Measurements from ENCODE around the gene GRID1.

Gene GRID1

GRCh38 chr10:86071758-86072157 lies 294.8 kb downstream of the GRID1 start:
- no peak overlapping the region for H3K27ac ChIP-seq (ENCODE audit: low read depth, low read length)
- DNase-seq: no peak
- H4K8ac ChIP-seq (ENCODE audit: low read depth, low read length): no peak overlapping the region
- no peak overlapping the region for H3K4ac ChIP-seq (ENCODE audit: low read depth, low read length)
- no peak overlapping the region for H2BK5ac ChIP-seq (ENCODE audit: low read length)
- no peaks in the 10 kb centered on the region for H3K36me3 ChIP-seq (ENCODE audit: control insufficient read depth, insufficient read depth, low read length)
- no peak overlapping the region for H4K5ac ChIP-seq (ENCODE audit: low read length)
- H3K23ac ChIP-seq (ENCODE audit: low read length): no peak overlapping the region
- no peak overlapping the region for H3K9ac ChIP-seq (ENCODE audit: low read length)
- H3K4me2 ChIP-seq (ENCODE audit: low read length): no peak overlapping the region
- H3K79me2 ChIP-seq (ENCODE audit: control insufficient read depth, insufficient read depth, low read length): no peaks in the 10 kb centered on the region
- H2AK5ac ChIP-seq (ENCODE audit: low read length): no peak overlapping the region
- H3K4me1 ChIP-seq (ENCODE audit: control insufficient read depth, low read depth, low read length): no peaks in the 10 kb centered on the region
- no peak overlapping the region for H2BK120ac ChIP-seq (ENCODE audit: low read depth, low read length)
- no peak overlapping the region for H3K56ac ChIP-seq (ENCODE audit: low read length)
- no peaks in the 10 kb centered on the region for H3K79me1 ChIP-seq (ENCODE audit: low read length)
- H2BK15ac ChIP-seq (replicated peaks; ENCODE audit: low read depth): no peak overlapping the region
- H3K18ac ChIP-seq (ENCODE audit: low read length): no peak overlapping the region
- no CpG with 5 or more reads among the region's 4 CpGs for WGBS (ENCODE audit: extremely low coverage, insufficient coverage, low lambda C conversion rate)
- no peak overlapping the region for H3K4me3 ChIP-seq (ENCODE audit: low read length)
- H3K27me3 ChIP-seq (ENCODE audit: insufficient read depth, low read length, poor library complexity): no peaks in the 10 kb centered on the region

- H4K5ac ChIP-seq (ENCODE audit: low read length): no peak overlapping the region
- no peak overlapping the region for H2BK15ac ChIP-seq (replicated peaks; ENCODE audit: low read depth)
- no peak overlapping the region for H3K4ac ChIP-seq (ENCODE audit: low read depth, low read length)
- H4K8ac ChIP-seq (ENCODE audit: low read depth, low read length): no peak overlapping the region
- no peak overlapping the region for H3K27ac ChIP-seq (ENCODE audit: low read depth, low read length)
- H3K18ac ChIP-seq (ENCODE audit: low read length): no peak overlapping the region
- H3K79me2 ChIP-seq (ENCODE audit: control insufficient read depth, insufficient read depth, low read length): no peaks in the 10 kb centered on the region
- H2BK5ac ChIP-seq (ENCODE audit: low read length): no peak overlapping the region
- no CpG with 5 or more reads among the region's 5 CpGs for WGBS (ENCODE audit: extremely low coverage, insufficient coverage, low lambda C conversion rate)
- no peak for DNase-seq
- H3K23ac ChIP-seq (ENCODE audit: low read length): no peak overlapping the region
- no peak overlapping the region for H2BK120ac ChIP-seq (ENCODE audit: low read depth, low read length)
- H3K4me3 ChIP-seq (ENCODE audit: low read length): no peak overlapping the region
- H3K56ac ChIP-seq (ENCODE audit: low read length): no peak overlapping the region
- no peak overlapping the region for H3K9ac ChIP-seq (ENCODE audit: low read length)
- no peak overlapping the region for H2AK5ac ChIP-seq (ENCODE audit: low read length)
- no peaks in the 10 kb centered on the region for H3K4me1 ChIP-seq (ENCODE audit: control insufficient read depth, low read depth, low read length)
- H3K4me2 ChIP-seq (ENCODE audit: low read length): no peak overlapping the region
- no peaks in the 10 kb centered on the region for H3K79me1 ChIP-seq (ENCODE audit: low read length)
- H3K27me3 ChIP-seq (ENCODE audit: insufficient read depth, low read length, poor library complexity): no peaks in the 10 kb centered on the region
- no peaks in the 10 kb centered on the region for H3K36me3 ChIP-seq (ENCODE audit: control insufficient read depth, insufficient read depth, low read length)
Observed at GRCh38 chr10:86071145-86071544, 295.4 kb downstream of the GRID1 start.

- no peaks in the 10 kb centered on the region for H3K27me3 ChIP-seq (ENCODE audit: insufficient read depth, low read length, poor library complexity)
- H2BK120ac ChIP-seq (ENCODE audit: low read depth, low read length): no peak overlapping the region
- no peaks in the 10 kb centered on the region for H3K79me1 ChIP-seq (ENCODE audit: low read length)
- no peak for DNase-seq
- H3K18ac ChIP-seq (ENCODE audit: low read length): no peak overlapping the region
- H3K23ac ChIP-seq (ENCODE audit: low read length): no peak overlapping the region
- no CpG with 5 or more reads among the region's 1 CpG for WGBS (ENCODE audit: extremely low coverage, insufficient coverage, low lambda C conversion rate)
- no peaks in the 10 kb centered on the region for H3K79me2 ChIP-seq (ENCODE audit: control insufficient read depth, insufficient read depth, low read length)
- H3K9ac ChIP-seq (ENCODE audit: low read length): no peak overlapping the region
- H4K5ac ChIP-seq (ENCODE audit: low read length): no peak overlapping the region
- no peak overlapping the region for H3K4ac ChIP-seq (ENCODE audit: low read depth, low read length)
- H3K4me3 ChIP-seq (ENCODE audit: low read length): no peak overlapping the region
- no peaks in the 10 kb centered on the region for H3K4me1 ChIP-seq (ENCODE audit: control insufficient read depth, low read depth, low read length)
- no peak overlapping the region for H4K8ac ChIP-seq (ENCODE audit: low read depth, low read length)
- no peak overlapping the region for H3K27ac ChIP-seq (ENCODE audit: low read depth, low read length)
- H2AK5ac ChIP-seq (ENCODE audit: low read length): no peak overlapping the region
- H3K56ac ChIP-seq (ENCODE audit: low read length): no peak overlapping the region
- H3K36me3 ChIP-seq (ENCODE audit: control insufficient read depth, insufficient read depth, low read length): no peaks in the 10 kb centered on the region
- no peak overlapping the region for H2BK5ac ChIP-seq (ENCODE audit: low read length)
- H2BK15ac ChIP-seq (replicated peaks; ENCODE audit: low read depth): no peak overlapping the region
- no peak overlapping the region for H3K4me2 ChIP-seq (ENCODE audit: low read length)
Observed at GRCh38 chr10:86070278-86070677, 296.3 kb downstream of the GRID1 start.

GRCh38 chr10:86068231-86069054 lies 298.2 kb downstream of the GRID1 start:
- Histone ChIP-seq H2AK5ac (ENCODE audit: low read length) (no peak overlapping the region), H2BK120ac (ENCODE audit: low read depth, low read length) (no peak overlapping the region), H3K36me3 (ENCODE audit: control insufficient read depth, insufficient read depth, low read length) (no peaks in the 10 kb centered on the region), H3K27me3 (ENCODE audit: insufficient read depth, low read length, poor library complexity) (no peaks in the 10 kb centered on the region), H3K4me3 (ENCODE audit: low read length) (no peak overlapping the region), H3K4me2 (ENCODE audit: low read length) (no peak overlapping the region), H4K5ac (ENCODE audit: low read length) (no peak overlapping the region), H3K9ac (ENCODE audit: low read length) (no peak overlapping the region), H3K56ac (ENCODE audit: low read length) (no peak overlapping the region), H4K8ac (ENCODE audit: low read depth, low read length) (no peak overlapping the region), H3K4ac (ENCODE audit: low read depth, low read length) (no peak overlapping the region), H3K18ac (ENCODE audit: low read length) (no peak overlapping the region), H3K23ac (ENCODE audit: low read length) (no peak overlapping the region), H2BK15ac (replicated peaks; ENCODE audit: low read depth) (no peak overlapping the region), H3K27ac (ENCODE audit: low read depth, low read length) (no peak overlapping the region), H3K79me1 (ENCODE audit: low read length) (no peaks in the 10 kb centered on the region), H3K4me1 (ENCODE audit: control insufficient read depth, low read depth, low read length) (no peaks in the 10 kb centered on the region), H3K79me2 (ENCODE audit: control insufficient read depth, insufficient read depth, low read length) (no peaks in the 10 kb centered on the region), H2BK5ac (ENCODE audit: low read length) (no peak overlapping the region)
- WGBS (ENCODE audit: extremely low coverage, insufficient coverage, low lambda C conversion rate): no CpG with 5 or more reads among the region's 10 CpGs
- DNase-seq: no peak

GRCh38 chr10:86067436-86068050 lies 299.1 kb downstream of the GRID1 start:
- WGBS (ENCODE audit: extremely low coverage, insufficient coverage, low lambda C conversion rate): no CpG with 5 or more reads among the region's 5 CpGs
- H3K18ac ChIP-seq (ENCODE audit: low read length): no peak overlapping the region
- no peak overlapping the region for H3K4ac ChIP-seq (ENCODE audit: low read depth, low read length)
- H2BK5ac ChIP-seq (ENCODE audit: low read length): no peak overlapping the region
- no peak overlapping the region for H2BK120ac ChIP-seq (ENCODE audit: low read depth, low read length)
- H3K36me3 ChIP-seq (ENCODE audit: control insufficient read depth, insufficient read depth, low read length): no peaks in the 10 kb centered on the region
- no peak overlapping the region for H3K9ac ChIP-seq (ENCODE audit: low read length)
- H4K8ac ChIP-seq (ENCODE audit: low read depth, low read length): no peak overlapping the region
- no peak overlapping the region for H3K4me3 ChIP-seq (ENCODE audit: low read length)
- H3K23ac ChIP-seq (ENCODE audit: low read length): no peak overlapping the region
- no peak overlapping the region for H3K27ac ChIP-seq (ENCODE audit: low read depth, low read length)
- no peaks in the 10 kb centered on the region for H3K79me2 ChIP-seq (ENCODE audit: control insufficient read depth, insufficient read depth, low read length)
- H4K5ac ChIP-seq (ENCODE audit: low read length): no peak overlapping the region
- no peak overlapping the region for H2AK5ac ChIP-seq (ENCODE audit: low read length)
- H3K4me2 ChIP-seq (ENCODE audit: low read length): no peak overlapping the region
- no peaks in the 10 kb centered on the region for H3K4me1 ChIP-seq (ENCODE audit: control insufficient read depth, low read depth, low read length)
- no peak overlapping the region for H2BK15ac ChIP-seq (replicated peaks; ENCODE audit: low read depth)
- no peaks in the 10 kb centered on the region for H3K27me3 ChIP-seq (ENCODE audit: insufficient read depth, low read length, poor library complexity)
- no peak overlapping the region for H3K56ac ChIP-seq (ENCODE audit: low read length)
- no peaks in the 10 kb centered on the region for H3K79me1 ChIP-seq (ENCODE audit: low read length)
- DNase-seq: no peak
